MM.1S (cell line): ENCODE results near the gene CSF1R.

Experiments used
- CTCF ChIP-seq: fragments of 300-600 bp; sonication (generic); IDR thresholded peaks from 2 replicates; pipeline ENCODE4 v1.5.1; 2016; ENCODE audit warnings: antibody characterized with exemption, low read length, mixed read lengths
- EZH2phosphoT487 ChIP-seq: fragments of 300-600 bp; sonication (generic); IDR thresholded peaks from 2 replicates; pipeline ENCODE4 v1.6.1; 2018; ENCODE audit warnings: antibody characterized with exemption, low read length

GRCh38 chr5:150105928-150106615 lies 19.7 kb upstream of the CSF1R start:
- no peak for TF ChIP-seq CTCF
- no peak for TF ChIP-seq EZH2phosphoT487
